ENCODE measurements around the gene REX1BD.
A peak's percentile ranks its signal among the peaks of the same experiment; 100 is the strongest.

REX1BD gene

GRCh38 chr19:18607226-18608101 lies 18.9 kb downstream of the REX1BD start:
- no peak overlapping the region for H3K9ac ChIP-seq
- peak overlapping the region; percentile 1 to 55 (median 28); a peak in 11 of 22 replicates for H3K4me2 ChIP-seq
- peaks cover 98 to 100% (median 100%) of the 10 kb centered on the region in 11 experiments for H3K27me3 ChIP-seq
- H3K27ac ChIP-seq: no peak overlapping the region
- H4K20me1 ChIP-seq: peaks cover 0 to 91% (median 84%) of the 10 kb centered on the region in 11 experiments; a peak in 19 of 22 replicates
- no peaks in the 10 kb centered on the region for H3K9me3 ChIP-seq (replicated peaks in 1 of 11)
- no peak for TF ChIP-seq Cebpa-rat (IDR thresholded peaks at IDR 0.05)
- peak overlapping the region in 1 of 10 experiments; percentile 19; a peak in 2 of 20 replicates for H3K4me3 ChIP-seq
- peaks cover 26 to 50% (median 44%) of the 10 kb centered on the region in 10 experiments for H3K4me1 ChIP-seq
- no peaks in the 10 kb centered on the region for H3K36me3 ChIP-seq

GRCh38 chr19:18608102-18608804 lies 19.7 kb downstream of the REX1BD start:
- H3K4me1 ChIP-seq: peaks cover 33 to 56% (median 50%) of the 10 kb centered on the region in 10 experiments
- peaks cover 98 to 100% (median 100%) of the 10 kb centered on the region in 11 experiments for H3K27me3 ChIP-seq
- no peak overlapping the region for H3K4me3 ChIP-seq

DNA sequence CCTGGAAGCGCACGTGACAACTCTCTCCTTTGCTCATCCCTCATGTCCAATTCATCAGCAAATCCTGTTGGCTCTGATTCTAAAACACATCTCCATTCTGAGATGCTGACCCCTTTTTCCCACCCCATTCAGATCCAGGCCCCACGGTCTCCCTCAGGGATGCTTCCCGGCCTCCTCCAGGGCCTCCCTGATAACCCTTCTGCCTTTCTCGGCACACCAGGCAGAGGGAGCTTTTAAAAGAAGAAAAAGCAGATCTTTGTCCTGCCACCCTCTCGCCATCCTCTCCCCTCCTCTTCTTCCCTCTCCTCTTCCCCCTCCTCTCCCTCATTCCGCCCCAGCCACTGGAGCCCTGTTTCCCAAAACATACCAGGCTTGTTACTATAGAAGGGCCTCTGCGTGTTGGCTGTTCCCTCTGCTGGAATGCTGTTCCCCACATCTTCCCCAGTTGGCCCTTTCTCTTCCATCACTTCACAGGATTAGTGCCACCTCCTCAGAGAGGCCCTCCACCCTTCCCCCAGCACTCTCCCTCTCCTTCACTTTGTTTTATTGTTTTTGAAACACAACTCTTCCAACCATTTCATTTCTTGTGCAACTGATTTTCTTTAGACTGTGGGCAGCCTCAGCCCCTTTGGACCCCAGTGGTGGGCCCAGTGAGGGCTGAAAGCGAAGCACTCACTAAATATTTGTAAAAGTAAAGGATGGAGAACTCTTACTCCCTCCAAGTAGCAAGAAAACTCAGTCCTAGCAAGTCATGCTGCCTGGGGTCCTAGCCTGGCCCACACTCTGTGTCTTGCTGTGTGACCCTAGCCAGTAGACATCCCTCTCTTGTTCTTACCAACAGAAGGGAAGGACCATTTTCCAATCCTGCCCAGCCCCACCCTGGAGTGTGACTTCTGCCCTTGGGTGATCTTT lies 20.5 kb downstream of the REX1BD start:
- Histone ChIP-seq H3K4me2 (no peak overlapping the region), H3K9me3 (replicated peaks in 1 of 11) (no peaks in the 10 kb centered on the region), H3K36me3 (no peaks in the 10 kb centered on the region), H3K4me1 (peaks cover 33 to 56% (median 50%) of the 10 kb centered on the region in 10 experiments), H3K27me3 (peaks cover 98 to 100% (median 100%) of the 10 kb centered on the region in 11 experiments), H3K27ac (no peak overlapping the region), H3K4me3 (no peak overlapping the region), H4K20me1 (peaks cover 0 to 93% (median 84%) of the 10 kb centered on the region in 11 experiments; a peak in 19 of 22 replicates), H3K9ac (no peak overlapping the region)
- TF ChIP-seq Cebpa-rat (IDR thresholded peaks at IDR 0.05): no peak

More at GRCh38 chr19:18608102-18608804, 19.7 kb downstream of the REX1BD start:
- TF ChIP-seq Cebpa-rat (IDR thresholded peaks at IDR 0.05): no peak
- no peaks in the 10 kb centered on the region for H3K9me3 ChIP-seq (replicated peaks in 1 of 11)
- peaks cover 0 to 91% (median 84%) of the 10 kb centered on the region in 11 experiments; a peak in 19 of 22 replicates for H4K20me1 ChIP-seq
- H3K4me2 ChIP-seq: no peak overlapping the region
- no peak overlapping the region for H3K9ac ChIP-seq
- H3K27ac ChIP-seq: no peak overlapping the region
- no peaks in the 10 kb centered on the region for H3K36me3 ChIP-seq

DNA sequence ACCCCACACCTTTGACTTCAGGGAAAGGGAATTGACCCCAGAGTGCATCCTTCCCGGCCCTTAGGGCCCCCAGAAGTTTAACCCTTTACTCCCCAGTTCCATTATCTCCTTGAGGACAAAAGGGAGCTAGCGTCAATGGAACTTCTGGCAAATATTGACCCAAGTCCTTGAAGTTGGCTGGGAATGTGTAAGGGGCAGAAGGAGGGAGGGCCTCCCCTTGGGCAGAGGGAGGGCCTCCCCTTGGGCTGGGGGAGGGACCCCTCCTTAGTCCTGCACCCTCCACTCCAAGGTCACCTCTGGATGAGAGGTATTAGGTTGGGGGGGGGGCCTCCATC lies 21.1 kb downstream of the REX1BD start:
- Histone ChIP-seq H3K4me2 (peak overlapping the region in 4 of 11 experiments; percentile 86 to 94 (median 88); a peak in 4 of 22 replicates), H3K27me3 (peaks cover 98 to 100% (median 100%) of the 10 kb centered on the region in 11 experiments), H4K20me1 (peaks cover 0 to 93% (median 82%) of the 10 kb centered on the region in 11 experiments; a peak in 19 of 22 replicates), H3K9me3 (replicated peaks in 1 of 11) (no peaks in the 10 kb centered on the region), H3K9ac (no peak overlapping the region), H3K4me1 (peaks cover 33 to 56% (median 50%) of the 10 kb centered on the region in 10 experiments), H3K36me3 (no peaks in the 10 kb centered on the region), H3K27ac (no peak overlapping the region), H3K4me3 (peak overlapping the region in 2 of 10 experiments; percentile 5 to 46; a peak in 1 of 20 replicates)
- TF ChIP-seq Cebpa-rat (IDR thresholded peaks at IDR 0.05): no peak

- Histone ChIP-seq H4K20me1 (peaks cover 0 to 88% (median 76%) of the 10 kb centered on the region in 11 experiments; a peak in 19 of 22 replicates), H3K36me3 (no peaks in the 10 kb centered on the region), H3K4me3 (peak overlapping the region in 5 of 10 experiments; percentile 5 to 46 (median 42); a peak in 5 of 20 replicates), H3K27me3 (peaks cover 98 to 100% (median 100%) of the 10 kb centered on the region in 11 experiments), H3K27ac (no peak overlapping the region), H3K9ac (0 out of 22 replicates have a peak overlapping the region, but pooled peaks of 1 of the 11 experiments have one; percentile 17), H3K4me1 (peaks cover 33 to 55% (median 50%) of the 10 kb centered on the region in 10 experiments), H3K4me2 (peak overlapping the region in 10 of 11 experiments; percentile 29 to 94 (median 75); a peak in 16 of 22 replicates), H3K9me3 (replicated peaks in 1 of 11) (no peaks in the 10 kb centered on the region)
- TF ChIP-seq Cebpa-rat (IDR thresholded peaks at IDR 0.05): no peak
These were observed 21.6 kb downstream of the REX1BD start for GRCh38 chr19:18610245-18610555.

DNA sequence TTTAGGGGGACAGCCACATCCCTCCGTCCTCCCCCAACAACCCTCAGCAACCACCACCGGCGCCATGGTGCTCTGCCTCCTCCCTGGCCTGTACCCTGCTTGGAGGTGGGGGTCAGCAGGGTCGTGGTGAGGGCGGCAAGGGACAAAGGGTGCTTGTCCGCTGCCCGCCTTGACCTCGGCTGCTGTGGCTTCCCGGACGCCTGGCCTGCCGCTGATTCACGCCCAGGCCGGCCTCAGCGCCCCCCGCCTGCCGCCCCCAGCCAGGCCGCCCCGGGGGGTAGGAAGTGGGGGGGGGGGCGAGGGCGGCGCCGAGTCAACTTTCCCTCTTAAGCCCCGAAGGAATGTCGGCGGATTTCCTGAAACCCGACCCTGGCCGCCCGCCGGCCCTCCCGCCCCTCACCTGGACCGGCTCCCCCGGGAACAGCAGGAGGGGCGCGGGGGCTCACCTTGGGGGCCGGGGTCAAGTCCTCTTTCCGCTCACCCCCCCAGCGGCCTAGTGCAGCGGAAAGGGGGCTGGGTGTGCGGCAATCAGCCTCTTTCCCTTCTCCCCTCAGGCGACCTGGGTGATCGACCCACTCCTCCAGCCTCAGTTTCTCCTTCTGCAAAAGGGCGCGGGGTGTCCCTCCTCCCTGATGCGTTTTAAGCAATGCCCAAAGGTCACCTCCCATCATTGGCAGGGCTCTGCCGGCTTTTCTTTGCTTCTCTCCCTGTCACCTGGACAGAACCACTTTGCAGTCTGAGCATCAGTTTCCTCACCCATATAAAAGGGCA lies 22.1 kb downstream of the REX1BD start:
- Histone ChIP-seq H3K36me3 (no peaks in the 10 kb centered on the region), H3K4me2 (peak overlapping the region; percentile 46 to 94 (median 64); a peak in 21 of 22 replicates), H3K9ac (peak overlapping the region in 1 of 11 experiments; percentile 17; a peak in 1 of 22 replicates), H3K27ac (no peak overlapping the region), H3K4me3 (peak overlapping the region in 7 of 10 experiments; percentile 30 to 46 (median 36); a peak in 9 of 20 replicates), H4K20me1 (peaks cover 0 to 83% (median 71%) of the 10 kb centered on the region in 11 experiments; a peak in 19 of 22 replicates), H3K27me3 (peaks cover 98 to 100% (median 100%) of the 10 kb centered on the region in 11 experiments), H3K4me1 (peaks cover 32 to 49% (median 46%) of the 10 kb centered on the region in 10 experiments), H3K9me3 (replicated peaks in 1 of 11) (0 out of 22 replicates have a peak, but pooled peaks cover 0 to under 1% (median 0%) of the 10 kb centered on the region in 11 experiments)
- TF ChIP-seq Cebpa-rat (IDR thresholded peaks at IDR 0.05): no peak

DNA sequence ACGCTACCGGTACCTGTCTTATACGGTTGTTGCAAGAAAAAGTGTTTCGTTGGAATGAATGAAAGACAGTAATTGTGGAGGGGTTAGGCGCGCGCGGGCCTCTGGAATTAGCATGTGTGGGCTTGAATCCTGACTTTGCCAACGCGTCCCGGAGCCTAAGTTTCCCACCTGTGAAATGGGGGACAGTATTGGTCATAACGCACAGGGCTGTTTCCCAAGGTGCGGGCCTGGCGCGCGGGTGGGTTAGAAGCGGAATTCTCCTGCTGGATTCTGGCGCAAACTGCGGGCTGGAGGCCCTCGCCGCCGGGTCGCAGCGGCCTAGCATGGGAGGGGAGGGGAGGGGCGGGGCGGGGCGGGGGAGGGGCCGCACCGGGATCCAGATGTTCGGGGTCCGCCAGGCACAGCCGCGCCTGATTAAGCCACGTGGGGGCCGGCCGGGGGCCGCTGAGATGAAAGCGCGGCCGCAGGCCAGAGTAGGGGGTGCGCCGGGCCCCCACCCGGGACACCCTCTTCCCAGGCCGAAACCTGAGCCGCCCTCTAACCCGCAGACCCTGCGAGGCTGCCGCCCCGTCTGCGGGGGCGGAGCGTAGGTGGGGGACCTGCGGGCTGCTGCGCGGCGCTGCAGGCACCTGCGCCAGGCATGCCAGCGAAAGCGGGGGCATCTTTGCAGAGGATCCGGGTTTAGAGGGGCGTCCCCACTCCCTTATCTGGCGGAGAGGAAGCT lies 22.9 kb downstream of the REX1BD start:
- Histone ChIP-seq H3K36me3 (no peaks in the 10 kb centered on the region), H3K9ac (peak overlapping the region in 1 of 11 experiments; percentile 54; a peak in 1 of 22 replicates), H3K9me3 (replicated peaks in 1 of 11) (peaks cover 0 to 6% (median 0%) of the 10 kb centered on the region in 11 experiments; a peak in 3 of 22 replicates), H3K27ac (no peak overlapping the region), H3K4me2 (peak overlapping the region; percentile 86 to 94 (median 87)), H3K4me3 (peak overlapping the region in 9 of 10 experiments; percentile 30 to 69 (median 58); a peak in 16 of 20 replicates), H3K4me1 (peaks cover 26 to 42% (median 40%) of the 10 kb centered on the region in 10 experiments), H3K27me3 (peaks cover 96 to 100% (median 99%) of the 10 kb centered on the region in 11 experiments), H4K20me1 (peaks cover 0 to 75% (median 64%) of the 10 kb centered on the region in 11 experiments; a peak in 19 of 22 replicates)
- no peak for TF ChIP-seq Cebpa-rat (IDR thresholded peaks at IDR 0.05)

Measured in BLaER1 treated with 17β-estradiol and CSF1 and Interleukin-3, amounts not matched to agents 10 nM and 100 nM (cell line).